GM10266 (cell line): ENCODE data around the gene DGLUCY.

Experiments used
- DNase-seq: peaks from one replicate; pipeline ENCODE4 v3.0.0; 2012; ENCODE audit errors: extremely low spot score
- CTCF ChIP-seq: IDR thresholded peaks from 2 replicates; pipeline ENCODE4 v1.5.1; 2012; ENCODE audit warnings: mild to moderate bottlenecking, low read depth; ENCODE audit not compliant: control insufficient read depth, insufficient read depth; ENCODE audit errors: missing control alignments

The DGLUCY gene

DNA sequence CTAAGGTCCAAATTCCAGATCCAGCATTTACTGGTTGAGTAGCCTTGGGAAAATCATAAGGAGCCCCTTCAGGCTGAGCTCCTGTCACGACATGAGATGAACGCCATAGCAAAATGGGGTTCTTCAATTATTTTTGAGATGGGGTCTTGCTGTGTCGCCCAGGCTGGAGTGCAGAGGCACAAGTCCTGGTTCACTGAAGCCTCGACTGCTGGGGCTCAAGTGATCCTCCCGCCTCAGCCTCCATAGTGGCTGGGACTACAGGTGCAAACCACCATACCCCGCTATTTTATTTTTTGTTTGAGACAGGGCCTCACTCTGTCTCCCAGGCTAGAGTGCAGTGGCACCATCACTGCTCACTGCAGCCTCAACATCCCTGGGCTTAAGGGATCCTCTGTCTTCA lies 156.3 kb downstream of the DGLUCY start:
- TF ChIP-seq CTCF, result no peak
- DNase-seq, result no peak

- no peak for DNase-seq
- TF ChIP-seq CTCF, result no peak
Observed at GRCh38 chr14:91270619-91271018, 156.7 kb downstream of the DGLUCY start.

DNA sequence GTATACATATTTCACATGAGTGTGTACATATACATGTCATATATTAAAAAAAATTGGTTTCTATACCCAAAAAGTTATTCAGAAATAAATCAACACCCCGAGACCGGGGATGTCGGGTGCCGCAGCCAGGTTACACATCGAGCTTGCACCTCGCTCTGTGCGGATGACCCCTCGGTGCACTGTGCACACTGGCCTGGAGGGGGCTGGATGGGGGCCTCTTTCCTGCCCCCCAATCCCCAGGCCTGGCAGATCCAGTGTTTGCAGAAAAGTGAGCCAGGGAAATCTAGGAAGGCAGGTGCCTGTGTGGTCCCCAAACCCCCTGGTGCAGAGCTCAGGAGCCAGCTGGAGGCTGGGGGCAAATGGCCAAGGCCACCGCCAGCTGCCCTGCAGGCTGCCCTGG lies 157.8 kb downstream of the DGLUCY start:
- TF ChIP-seq CTCF, result no peak
- no peak for DNase-seq

- no peak for TF ChIP-seq CTCF
- DNase-seq, result no peak
Observed at GRCh38 chr14:91272341-91273272, 158.7 kb downstream of the DGLUCY start.

DNA sequence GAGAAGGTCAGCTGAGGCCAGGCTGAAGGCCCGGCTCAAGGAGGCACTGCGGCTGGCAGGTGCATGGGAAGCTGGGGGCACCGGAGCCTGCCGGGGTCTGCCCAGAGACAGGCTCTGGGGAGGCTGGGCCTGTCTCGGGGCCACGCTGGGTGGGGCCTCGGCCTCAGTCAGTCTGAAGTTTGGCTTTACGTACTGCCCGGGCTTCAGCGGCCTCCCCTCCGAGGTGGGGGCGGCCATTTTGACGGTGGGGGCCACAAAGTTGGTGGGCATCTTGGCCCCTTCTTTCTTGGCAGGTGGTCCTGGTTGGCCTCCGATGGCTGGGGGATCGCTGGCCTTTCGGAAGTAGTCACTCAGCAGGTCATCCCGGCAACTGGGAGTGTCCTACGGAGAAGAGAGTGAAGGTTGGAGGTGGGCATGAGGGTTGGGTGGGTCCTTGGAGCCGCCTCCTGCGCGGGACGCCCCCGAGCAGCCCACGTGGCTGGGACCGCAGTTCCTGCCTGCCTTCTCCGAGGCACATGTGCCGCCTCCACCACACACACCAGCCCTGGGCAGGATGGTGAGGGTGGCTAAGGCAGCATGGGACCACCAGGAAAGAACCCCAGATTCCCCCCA lies 159.5 kb downstream of the DGLUCY start:
- no peak for DNase-seq
- TF ChIP-seq CTCF, result no peak

DNA sequence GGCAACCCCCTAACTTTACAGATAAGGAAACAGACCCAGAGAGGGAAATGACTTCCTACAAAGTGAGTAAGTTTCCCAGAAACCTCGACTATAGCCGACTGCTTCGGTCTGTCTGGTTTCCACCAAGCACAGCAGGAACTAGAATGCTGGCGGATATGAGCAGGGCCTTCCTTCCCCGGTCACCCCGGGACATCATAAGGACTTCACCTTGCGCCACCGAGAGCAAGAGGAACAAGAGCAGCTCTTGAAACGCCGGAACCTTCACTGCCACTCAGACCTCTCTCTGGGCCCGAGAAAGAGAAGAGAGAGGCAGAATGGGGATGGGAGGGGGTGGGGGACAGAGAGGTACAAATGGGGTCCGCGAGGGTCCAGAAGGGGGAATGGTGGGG lies 160.0 kb downstream of the DGLUCY start:
- no peak for DNase-seq
- TF ChIP-seq CTCF, result no peak

DNA sequence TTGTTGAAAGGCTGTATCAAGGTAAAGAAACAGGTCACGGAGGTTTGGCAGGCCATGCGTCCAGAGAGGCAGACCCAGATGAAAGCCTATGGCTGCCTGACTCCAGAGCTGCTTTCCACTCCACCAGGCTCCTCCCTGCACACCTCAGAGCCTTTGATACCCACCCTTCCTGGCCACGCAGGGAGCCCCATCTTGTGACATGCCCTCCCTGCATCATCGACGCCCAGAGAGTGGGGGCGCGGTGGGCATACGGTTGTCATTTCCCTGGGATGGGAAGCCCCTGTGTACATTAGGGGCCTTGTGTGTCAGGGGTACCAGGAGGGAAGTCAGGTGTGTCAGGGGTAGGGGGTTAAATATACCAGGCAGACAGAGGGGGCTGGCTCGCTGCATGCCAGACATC lies 160.9 kb downstream of the DGLUCY start:
- TF ChIP-seq CTCF, result no peak
- DNase-seq, result no peak
